Panc1 (cell line): Measurements from ENCODE around the gene WIZ. TPM values are rescaled to one million over a fixed set of nuclear protein-coding genes. Genes with fewer than 3 reads are reported as not detected.

Experiments
- ATAC-seq: fragments of 200-7000 bp; cut with Tn5 transposase; 2 replicates; pipeline ENCODE4 v1.9.1; 2020; ENCODE audit warnings: mild to moderate bottlenecking, moderate library complexity
- BruUV-seq: library from RNA; stranded (reverse); fragments of 400-500 nt; replicated peaks from 2 replicates; lab custom pipeline; 2021; lab: Mats Ljungman, UMichigan
- CTCF ChIA-PET: fragments of 300-600 bp; sonication (Branson Sonifier 250); formaldehyde crosslinking; loops from one replicate; lab custom pipeline; 2022; ENCODE audit warnings: antibody characterized with exemption; lab: Charles Lee
- POLR2A ChIA-PET: fragments of 300-600 bp; sonication (Branson Sonifier 250); formaldehyde crosslinking; loops from one replicate; lab custom pipeline; 2022; ENCODE audit warnings: antibody characterized with exemption; lab: Charles Lee
- DNase-seq: peaks from one replicate; pipeline ENCODE4 v3.0.0-alpha.2; 2010; ENCODE audit warnings: low read depth, low spot score
- H3K27ac ChIP-seq: 2 replicates; pipeline ENCODE4 v1.5.1; 2011; ENCODE audit warnings: mild to moderate bottlenecking, low read length, inconsistent platforms
- H3K27me3 ChIP-seq: fragments of 200-500 bp; sonication (Bioruptor generic); 2 replicates; pipeline ENCODE4 v1.6.0; 2014; ENCODE audit warnings: low read length, inconsistent platforms; ENCODE audit not compliant: control insufficient read depth, insufficient read depth
- H3K36me3 ChIP-seq: fragments of 200-500 bp; sonication (Bioruptor generic); 2 replicates; pipeline ENCODE4 v1.5.1; 2014; ENCODE audit warnings: inconsistent platforms, mild to moderate bottlenecking, low read length, moderate library complexity; ENCODE audit not compliant: control insufficient read depth, insufficient read depth
- H3K4me1 ChIP-seq: 2 replicates; pipeline ENCODE4 v1.5.1; 2011; ENCODE audit warnings: inconsistent platforms, mild to moderate bottlenecking, low read length, moderate library complexity; ENCODE audit not compliant: control insufficient read depth, insufficient read depth
- H3K4me3 ChIP-seq, 2 experiments: 2 replicates each; pipeline ENCODE4 v1.5.1; 2011 to 2012; ENCODE audit warnings: low read depth in 2 of 2, low read length in 2 of 2, mild to moderate bottlenecking in 2 of 2, inconsistent platforms in 1 of 2, moderate library complexity in 1 of 2
- H3K9me3 ChIP-seq: fragments of 200-500 bp; sonication (Bioruptor generic); 2 replicates; pipeline ENCODE4 v1.5.1; 2014; ENCODE audit warnings: low read depth, mild to moderate bottlenecking, inconsistent platforms, low read length, moderate library complexity; ENCODE audit not compliant: control insufficient read depth, insufficient read depth
- POLR2AphosphoS5 ChIP-seq: IDR thresholded peaks from 2 replicates; pipeline ENCODE4 v1.6.1; 2012; ENCODE audit warnings: mild to moderate bottlenecking, low read depth, low read length, moderate library complexity
- SIN3A ChIP-seq: IDR thresholded peaks from 2 replicates; pipeline ENCODE4 v1.6.1; 2012; ENCODE audit warnings: low read depth, mild to moderate bottlenecking, low read length, moderate library complexity, borderline replicate concordance; ENCODE audit not compliant: insufficient read depth
- TCF7L2 ChIP-seq: IDR thresholded peaks from 2 replicates; pipeline ENCODE4 v1.6.1; 2011; ENCODE audit warnings: mild to moderate bottlenecking, low read depth, low read length, inconsistent platforms
- in situ Hi-C: cut with HindIII; loops from 2 replicates; pipeline ENCODE4 v1.10.0; 2016; ENCODE audit warnings: low sequenced_read_pairs, low pct_unique_long_range_greater_than_20kb
- intact Hi-C: fragments of 100-400 bp; cut with micrococcal nuclease; formaldehyde crosslinking; loops from one replicate; pipeline ENCODE4 v1.10.0; 2022; ENCODE audit not compliant: unreplicated experiment
- total RNA-seq: library from RNA; stranded (reverse); gene quantifications from one replicate; pipeline ENCODE4 v1.2.1, GENCODE V29; 2021; ENCODE audit not compliant: unreplicated experiment
- TF ChIP-seq, protein P1 (sequence below): fragments of 450-650 bp; IDR thresholded peaks from 2 replicates; pipeline ENCODE4 v1.5.1; 2017; ENCODE audit warnings: mild to moderate bottlenecking
- TF ChIP-seq, protein P2 (sequence below), 2 experiments: IDR thresholded peaks; 2 replicates each; pipeline ENCODE4 v1.6.1; 2011 to 2012; ENCODE audit warnings: low read depth in 2 of 2, control low read depth in 1 of 2, low read length in 1 of 2, mild to moderate bottlenecking in 1 of 2, moderate library complexity in 1 of 2; ENCODE audit not compliant: insufficient read depth in 1 of 2

The WIZ gene
- total RNA-seq, 1 experiment from 2014 or later = 41.9 TPM

DNA sequence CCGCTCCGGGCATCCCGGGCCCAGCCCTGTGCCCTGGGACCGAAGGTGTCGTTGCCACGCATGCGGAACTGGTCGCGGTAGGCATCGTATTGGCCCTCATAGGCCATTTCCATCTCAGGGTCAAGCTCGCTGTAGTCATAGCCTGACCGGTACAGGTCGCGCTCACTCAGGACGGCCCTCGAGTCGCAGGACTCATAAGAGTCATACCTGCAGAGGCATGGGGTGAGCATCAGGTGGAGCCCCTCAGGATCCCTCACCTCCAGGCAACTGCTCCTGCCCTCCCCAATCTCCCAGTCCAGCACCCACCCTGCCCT, 48.4 kb downstream of the WIZ start:
- H3K9me3 ChIP-seq = no peaks in the 10 kb centered on the region
- H3K4me1 ChIP-seq = no peaks in the 10 kb centered on the region
- ChIA-PET POLR2A (no interaction called here), CTCF (no interaction called here)
- no peak for ATAC-seq
- no peak overlapping the region for H3K4me3 ChIP-seq
- H3K27me3 ChIP-seq = no peaks in the 10 kb centered on the region
- H3K36me3 ChIP-seq = no peaks in the 10 kb centered on the region
- intact Hi-C loops (no loop called here), in situ Hi-C loops (no loop called here)
- H3K27ac ChIP-seq = no peak overlapping the region
- TF ChIP-seq, protein P1, sequence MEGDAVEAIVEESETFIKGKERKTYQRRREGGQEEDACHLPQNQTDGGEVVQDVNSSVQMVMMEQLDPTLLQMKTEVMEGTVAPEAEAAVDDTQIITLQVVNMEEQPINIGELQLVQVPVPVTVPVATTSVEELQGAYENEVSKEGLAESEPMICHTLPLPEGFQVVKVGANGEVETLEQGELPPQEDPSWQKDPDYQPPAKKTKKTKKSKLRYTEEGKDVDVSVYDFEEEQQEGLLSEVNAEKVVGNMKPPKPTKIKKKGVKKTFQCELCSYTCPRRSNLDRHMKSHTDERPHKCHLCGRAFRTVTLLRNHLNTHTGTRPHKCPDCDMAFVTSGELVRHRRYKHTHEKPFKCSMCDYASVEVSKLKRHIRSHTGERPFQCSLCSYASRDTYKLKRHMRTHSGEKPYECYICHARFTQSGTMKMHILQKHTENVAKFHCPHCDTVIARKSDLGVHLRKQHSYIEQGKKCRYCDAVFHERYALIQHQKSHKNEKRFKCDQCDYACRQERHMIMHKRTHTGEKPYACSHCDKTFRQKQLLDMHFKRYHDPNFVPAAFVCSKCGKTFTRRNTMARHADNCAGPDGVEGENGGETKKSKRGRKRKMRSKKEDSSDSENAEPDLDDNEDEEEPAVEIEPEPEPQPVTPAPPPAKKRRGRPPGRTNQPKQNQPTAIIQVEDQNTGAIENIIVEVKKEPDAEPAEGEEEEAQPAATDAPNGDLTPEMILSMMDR = no peak
- TF ChIP-seq POLR2AphosphoS5 (no peak), TCF7L2 (no peak), SIN3A (no peak)
- TF ChIP-seq, protein P2, sequence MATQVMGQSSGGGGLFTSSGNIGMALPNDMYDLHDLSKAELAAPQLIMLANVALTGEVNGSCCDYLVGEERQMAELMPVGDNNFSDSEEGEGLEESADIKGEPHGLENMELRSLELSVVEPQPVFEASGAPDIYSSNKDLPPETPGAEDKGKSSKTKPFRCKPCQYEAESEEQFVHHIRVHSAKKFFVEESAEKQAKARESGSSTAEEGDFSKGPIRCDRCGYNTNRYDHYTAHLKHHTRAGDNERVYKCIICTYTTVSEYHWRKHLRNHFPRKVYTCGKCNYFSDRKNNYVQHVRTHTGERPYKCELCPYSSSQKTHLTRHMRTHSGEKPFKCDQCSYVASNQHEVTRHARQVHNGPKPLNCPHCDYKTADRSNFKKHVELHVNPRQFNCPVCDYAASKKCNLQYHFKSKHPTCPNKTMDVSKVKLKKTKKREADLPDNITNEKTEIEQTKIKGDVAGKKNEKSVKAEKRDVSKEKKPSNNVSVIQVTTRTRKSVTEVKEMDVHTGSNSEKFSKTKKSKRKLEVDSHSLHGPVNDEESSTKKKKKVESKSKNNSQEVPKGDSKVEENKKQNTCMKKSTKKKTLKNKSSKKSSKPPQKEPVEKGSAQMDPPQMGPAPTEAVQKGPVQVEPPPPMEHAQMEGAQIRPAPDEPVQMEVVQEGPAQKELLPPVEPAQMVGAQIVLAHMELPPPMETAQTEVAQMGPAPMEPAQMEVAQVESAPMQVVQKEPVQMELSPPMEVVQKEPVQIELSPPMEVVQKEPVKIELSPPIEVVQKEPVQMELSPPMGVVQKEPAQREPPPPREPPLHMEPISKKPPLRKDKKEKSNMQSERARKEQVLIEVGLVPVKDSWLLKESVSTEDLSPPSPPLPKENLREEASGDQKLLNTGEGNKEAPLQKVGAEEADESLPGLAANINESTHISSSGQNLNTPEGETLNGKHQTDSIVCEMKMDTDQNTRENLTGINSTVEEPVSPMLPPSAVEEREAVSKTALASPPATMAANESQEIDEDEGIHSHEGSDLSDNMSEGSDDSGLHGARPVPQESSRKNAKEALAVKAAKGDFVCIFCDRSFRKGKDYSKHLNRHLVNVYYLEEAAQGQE (IDR thresholded peaks at IDR 0.05; ENCODE audit: insufficient read depth in 1 of 2, low read depth in 2 of 2, low read length in 1 of 2) = no peak
- BruUV-seq = no TSS peak
- no peak for DNase-seq

DNA sequence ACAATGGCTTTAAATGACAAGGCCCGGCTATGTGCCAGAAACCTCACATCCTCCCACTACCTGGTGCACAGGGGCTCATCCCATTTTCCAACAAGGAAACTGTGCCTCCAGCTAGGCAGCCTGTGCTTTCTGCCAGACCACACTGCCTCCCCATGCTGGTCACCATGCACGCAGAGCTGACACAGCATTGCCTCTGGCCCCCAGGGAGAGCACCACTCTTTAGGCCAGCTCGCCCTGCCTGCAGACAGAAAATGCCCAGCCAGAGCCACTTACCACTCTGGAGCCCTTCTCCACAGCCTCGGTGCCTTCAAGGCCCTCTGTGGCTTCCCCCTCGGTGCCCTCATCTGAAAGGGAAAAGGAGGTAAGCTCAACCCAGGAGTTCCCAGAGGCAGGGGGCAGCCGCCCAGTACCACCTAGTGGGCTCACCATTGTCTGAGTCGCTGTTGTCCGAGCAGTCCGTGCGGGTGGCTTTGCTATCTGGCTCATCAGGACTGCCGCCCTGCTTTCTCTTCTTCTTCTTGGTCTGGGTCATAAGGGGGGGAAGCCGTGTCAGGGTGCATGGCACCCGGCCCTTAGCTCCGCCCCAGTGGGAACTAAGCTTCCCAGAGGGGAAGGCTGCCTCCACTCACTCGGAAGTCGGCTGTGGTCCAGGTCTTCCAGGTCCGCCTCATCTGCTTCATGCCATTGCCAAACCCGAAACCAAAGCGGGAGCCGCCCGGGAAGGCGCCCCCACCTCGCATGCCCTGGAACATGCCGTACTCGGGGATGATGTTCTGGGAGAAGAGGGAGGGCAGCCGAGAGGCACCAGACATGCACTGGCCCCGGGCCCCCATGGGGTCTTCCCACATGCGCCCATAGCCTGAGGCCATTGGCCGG, 49.0 kb downstream of the WIZ start:
- DNase-seq = no peak
- H3K27me3 ChIP-seq = no peaks in the 10 kb centered on the region
- POLR2A ChIA-PET = no interaction called here
- intact Hi-C loops = no loop called here
- no peaks in the 10 kb centered on the region for H3K4me1 ChIP-seq
- ATAC-seq = no peak
- CTCF ChIA-PET = interaction anchor here (0.6 kb wide), 1 partner anchor 309 kb away, joined by 6 read pairs; no protein-coding TSS in a partner anchor
- TF ChIP-seq TCF7L2 (no peak), SIN3A (no peak), POLR2AphosphoS5 (no peak)
- TF ChIP-seq, protein P1 = no peak
- TF ChIP-seq, protein P2 (IDR thresholded peaks at IDR 0.05; ENCODE audit: insufficient read depth in 1 of 2, low read depth in 2 of 2, low read length in 1 of 2) = no peak
- no peaks in the 10 kb centered on the region for H3K36me3 ChIP-seq
- TSS peak; percentile 26 for BruUV-seq
- in situ Hi-C loops = no loop called here
- H3K9me3 ChIP-seq = no peaks in the 10 kb centered on the region
- H3K27ac ChIP-seq = no peak overlapping the region
- no peak overlapping the region for H3K4me3 ChIP-seq
